Nasal cavity respiratory epithelium epithelial cell of viscerocranial mucosa (primary cell): ENCODE results near the gene SCYGR1. TPM values are rescaled to one million over a fixed set of nuclear protein-coding genes. Genes with fewer than 3 reads are reported as not detected.

Experiments used
- total RNA-seq: library from RNA; depleted of rRNA; stranded (reverse); fragments of >200 nt; gene quantifications from 2 replicates; pipeline ENCODE4 v1.2.3, GENCODE V29; 2014

The SCYGR1 gene
- total RNA-seq, result not detected in 2 replicates

GRCh38 chr2:227387583-227387982, at the start of gene SCYGR1:
TSS of gene SCYGR1 (minus strand) at chr2:227387949. CDS start at chr2:227387949, 0 bp downstream.

GRCh38 chr2:227379095-227379494, 8.7 kb downstream of the SCYGR1 start, which contains the start of gene TM4SF20:
TSS of gene TM4SF20 (minus strand) at chr2:227379306. CDS start at chr2:227379268, 38 bp downstream.

Other genes starting within 250 kb of the SCYGR1 start
- under 0.01 and 0.43 TPM in 2 replicates for gene COL4A4, start 223.7 kb downstream of the SCYGR1 start, total RNA-seq
- gene COL4A3, start 223.3 kb downstream of the SCYGR1 start, total RNA-seq, result 0.07 TPM in 1 of 2 replicates, not detected in the other
- 83.4 and 84.9 TPM in 2 replicates for gene MFF, start 62.7 kb downstream of the SCYGR1 start, total RNA-seq
- not detected in 2 replicates for gene TM4SF20, start 8.6 kb downstream of the SCYGR1 start, total RNA-seq
- gene AGFG1, start 84.2 kb upstream of the SCYGR1 start, total RNA-seq, result 83.4 and 135 TPM in 2 replicates
- gene SCYGR2, start 210.9 kb upstream of the SCYGR1 start, total RNA-seq, result not detected in 2 replicates
- gene SCYGR3, start 226.9 kb upstream of the SCYGR1 start, total RNA-seq, result not detected in 2 replicates
- gene SCYGR4, start 229.5 kb upstream of the SCYGR1 start, total RNA-seq, result not detected in 2 replicates